ENCODE measurements around the gene TBC1D8.

The TBC1D8 gene

DNA sequence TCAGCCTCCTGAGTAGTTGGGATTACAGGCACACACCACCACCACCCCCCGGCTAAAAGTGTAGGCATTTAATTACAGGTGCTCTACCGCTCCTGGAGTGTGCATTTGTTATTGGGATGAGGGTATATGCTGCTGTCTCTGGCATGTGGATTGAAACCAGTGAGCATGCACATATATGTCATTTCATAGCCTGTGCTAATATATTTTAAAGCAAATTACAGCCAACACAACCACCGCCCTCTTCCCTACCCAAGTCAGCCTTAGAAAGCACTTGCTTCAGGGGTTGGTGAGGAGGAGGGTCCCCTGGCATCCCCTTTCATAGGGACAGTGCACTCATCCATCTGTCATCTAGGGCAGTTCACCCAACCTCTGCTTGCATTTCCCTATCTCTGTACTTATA is 10.5 kb upstream of the TBC1D8 start:
- no peak for DNase-seq

DNA sequence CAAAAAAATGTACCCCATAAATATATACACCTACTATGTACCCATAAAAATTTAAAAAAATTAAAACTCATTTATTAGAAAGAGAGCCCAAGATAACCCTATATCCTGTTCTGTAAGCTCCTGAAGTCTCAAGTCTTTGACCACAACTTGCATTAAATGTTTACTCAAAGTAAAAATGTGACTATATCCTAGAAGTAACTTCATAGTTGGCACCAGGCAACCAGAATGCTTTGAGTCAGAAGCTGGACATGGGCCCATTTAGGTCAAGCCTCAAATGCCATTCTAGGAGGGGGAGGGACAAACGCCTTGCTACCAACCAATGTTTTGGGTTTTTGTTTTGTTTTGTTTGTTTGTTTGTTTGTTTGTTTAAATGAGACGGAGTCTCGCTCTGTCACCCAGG is 9.3 kb upstream of the TBC1D8 start:
- DNase-seq: no peak

DNA sequence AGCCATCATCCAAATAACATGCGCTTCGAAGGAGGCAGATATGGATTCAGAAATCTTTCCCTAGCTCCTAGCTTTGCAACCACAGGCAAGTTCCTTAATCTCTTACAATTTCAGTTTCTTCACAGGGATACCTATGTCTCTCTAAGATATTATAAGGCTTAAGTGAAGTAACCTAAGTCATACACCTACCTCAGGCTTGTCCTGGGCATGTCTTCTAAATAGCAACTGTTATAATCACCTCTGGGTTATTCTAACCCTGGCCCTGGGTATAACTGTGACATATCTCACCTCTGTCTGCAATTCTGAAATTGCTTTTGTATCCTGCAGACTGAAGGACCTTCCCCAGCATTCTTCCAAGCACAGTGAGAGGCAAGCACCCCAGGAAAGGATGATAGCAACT is 8.3 kb upstream of the TBC1D8 start:
- no peak for DNase-seq

DNA sequence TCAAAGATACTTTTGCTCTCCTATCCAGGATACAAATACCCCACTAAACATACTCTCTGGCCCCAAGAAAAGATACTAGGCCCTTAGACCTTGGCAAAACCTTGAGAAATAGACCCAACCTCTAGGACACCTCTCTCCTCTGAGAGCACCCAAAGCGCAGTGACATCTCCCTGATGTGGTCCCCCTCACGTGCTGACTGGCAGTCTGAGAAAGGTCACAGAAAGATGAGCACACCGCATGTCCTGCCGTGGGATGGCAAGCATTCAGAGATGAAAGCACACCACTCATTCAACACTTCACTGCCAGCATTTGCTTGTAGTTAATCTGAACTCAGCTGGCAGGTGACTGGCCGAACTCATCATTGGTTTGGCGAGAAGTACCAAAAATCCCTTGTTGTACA is 6.1 kb upstream of the TBC1D8 start:
- DNase-seq: no peak

DNA sequence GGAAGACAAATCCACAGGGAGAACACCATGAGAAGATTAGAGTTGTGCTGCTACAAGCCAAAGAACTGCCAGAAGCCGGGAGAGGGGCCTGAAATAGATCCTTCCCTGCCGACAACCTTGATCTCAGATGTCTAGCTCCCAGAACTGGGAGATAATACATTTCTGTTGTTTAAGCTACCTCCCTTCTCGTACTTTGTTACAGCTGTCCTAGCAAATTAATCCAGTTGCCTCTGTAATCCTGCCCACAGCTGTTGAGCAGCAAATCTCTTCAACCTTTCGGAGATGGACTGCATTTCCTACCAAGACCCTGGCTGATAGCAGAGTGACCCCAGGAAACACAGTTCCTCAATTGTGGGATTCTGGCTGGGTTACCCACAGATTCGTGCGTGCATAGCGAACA is 2.6 kb upstream of the TBC1D8 start:
- DNase-seq: no peak

DNA sequence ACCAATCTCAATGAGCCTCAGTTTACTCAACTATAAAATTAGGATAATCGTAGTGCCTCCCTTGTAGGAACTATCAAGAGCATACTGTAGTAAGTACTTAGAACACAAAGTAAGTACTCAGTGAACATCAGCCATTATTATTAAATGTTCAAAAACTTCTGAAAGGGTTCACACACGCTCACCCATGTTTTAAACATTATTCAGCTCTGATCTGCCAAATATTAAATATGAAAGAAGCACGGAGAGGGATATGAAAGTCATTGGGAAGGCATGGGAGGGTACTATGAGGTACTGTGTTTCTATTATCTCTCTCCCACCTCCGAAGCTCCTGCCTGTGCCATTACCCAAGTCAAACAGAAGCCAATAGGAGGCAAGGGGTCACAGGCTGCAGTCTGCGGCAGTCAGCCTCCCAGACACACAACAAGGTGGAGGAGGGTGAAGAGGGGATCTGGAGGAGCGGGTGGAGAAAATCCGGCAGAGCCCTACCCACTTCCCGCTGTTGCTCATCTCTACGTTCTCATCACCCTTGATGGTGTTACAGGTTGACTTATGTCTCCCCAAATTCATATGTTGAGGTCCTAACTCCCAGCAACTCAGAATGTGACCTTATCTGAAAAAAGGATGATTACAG is 2.0 kb upstream of the TBC1D8 start:
- no peak for DNase-seq

DNA sequence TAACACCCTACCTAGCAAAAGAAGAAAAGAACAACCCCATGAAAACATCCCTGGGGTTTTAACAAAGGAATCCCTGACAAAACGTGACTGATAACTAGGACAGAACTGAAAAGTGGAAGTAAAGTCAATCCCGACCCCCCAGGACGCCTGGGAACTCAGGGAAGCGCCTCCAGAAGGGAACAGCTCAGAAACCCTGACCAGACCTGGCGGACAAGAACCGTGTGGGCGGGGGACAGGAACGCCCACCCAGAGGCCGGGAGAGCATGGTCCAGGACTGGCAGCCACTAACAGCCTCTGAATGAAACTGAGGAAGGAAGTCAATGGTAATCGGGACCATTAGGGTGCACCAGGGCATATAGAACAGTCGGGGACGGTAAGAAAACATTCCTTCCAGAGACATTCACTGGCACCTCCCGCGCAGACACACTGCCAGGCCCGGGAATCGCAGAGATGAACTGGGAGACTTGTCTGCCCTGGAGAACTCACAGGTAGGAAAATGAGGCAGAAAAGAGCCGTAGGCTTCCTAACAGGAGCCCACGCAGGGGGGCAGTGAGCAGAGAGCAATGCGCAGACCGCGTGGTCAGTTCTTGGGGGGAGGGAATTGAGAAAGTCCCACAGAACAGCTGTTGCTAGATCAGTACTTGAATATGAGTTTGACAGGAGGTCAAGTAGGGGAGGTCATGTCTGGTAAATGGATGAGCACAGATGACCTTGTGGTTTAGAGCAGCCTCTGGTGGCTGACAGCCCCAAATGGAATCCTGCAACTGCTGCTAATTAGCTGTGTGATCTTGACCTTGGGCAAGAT is 1.3 kb upstream of the TBC1D8 start:
- DNase-seq: peak; percentile 39

DNA sequence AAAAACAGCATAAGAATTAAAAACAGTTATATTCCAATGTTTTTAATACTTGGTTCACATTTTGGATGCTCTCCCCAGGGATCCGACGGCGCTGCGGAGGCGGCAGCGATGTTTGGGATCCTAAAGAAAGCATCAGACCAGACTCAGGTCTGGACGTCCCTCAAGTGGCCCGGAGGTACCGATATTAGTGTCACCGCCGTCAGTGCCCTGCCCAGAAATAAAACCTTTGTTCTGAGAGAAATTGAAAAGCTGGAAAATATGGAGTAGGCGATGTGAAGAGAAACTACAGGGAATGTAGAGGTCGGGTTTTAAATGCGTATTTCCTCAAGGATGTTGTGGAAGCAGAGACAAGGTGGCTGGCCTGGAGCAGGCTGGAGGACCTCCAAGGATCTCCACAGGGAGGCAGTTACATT is 683 bp upstream of the TBC1D8 start:
- no peak for DNase-seq

DNA sequence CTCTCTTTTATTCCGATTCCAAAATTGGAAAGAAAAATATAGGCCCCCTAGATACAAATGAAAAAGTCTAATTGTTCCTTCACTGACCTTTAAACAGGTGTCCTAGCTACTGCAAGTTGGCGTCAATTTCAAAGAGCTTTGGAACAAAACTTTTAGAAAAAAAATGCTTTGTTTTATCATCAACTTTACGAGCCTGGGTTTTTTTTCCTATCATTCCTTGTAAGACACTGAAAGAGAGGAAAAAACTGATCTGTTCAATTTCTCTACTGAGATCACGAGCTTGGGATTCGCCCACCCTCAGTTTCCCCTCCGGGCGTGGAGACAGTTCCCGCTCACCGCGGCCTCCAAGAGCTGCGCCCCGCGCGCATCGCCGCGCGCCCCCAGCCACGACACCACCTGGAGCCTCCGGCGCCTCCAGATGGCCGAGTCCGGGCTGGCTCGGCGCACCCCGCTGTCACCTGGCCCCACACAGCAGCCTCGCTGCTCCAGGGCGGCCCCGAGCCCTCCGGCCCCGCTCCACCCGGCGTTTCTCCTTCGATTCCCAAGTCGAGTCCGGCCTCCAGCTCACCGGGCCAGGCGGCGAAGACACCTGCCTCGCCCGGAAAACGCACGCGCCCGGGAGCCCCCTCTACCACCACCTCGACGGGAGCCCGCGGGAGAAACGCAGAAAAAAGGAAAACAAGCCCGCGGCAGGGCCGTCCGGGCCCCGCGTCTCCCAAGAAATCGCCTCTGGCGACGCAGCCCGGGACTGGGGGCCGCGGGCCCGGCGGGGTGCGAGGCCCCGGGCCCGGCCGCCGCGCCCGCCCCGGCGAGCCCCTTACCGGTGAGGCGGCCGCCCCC is 656 bp downstream of the TBC1D8 start:
- DNase-seq: no peak

DNA sequence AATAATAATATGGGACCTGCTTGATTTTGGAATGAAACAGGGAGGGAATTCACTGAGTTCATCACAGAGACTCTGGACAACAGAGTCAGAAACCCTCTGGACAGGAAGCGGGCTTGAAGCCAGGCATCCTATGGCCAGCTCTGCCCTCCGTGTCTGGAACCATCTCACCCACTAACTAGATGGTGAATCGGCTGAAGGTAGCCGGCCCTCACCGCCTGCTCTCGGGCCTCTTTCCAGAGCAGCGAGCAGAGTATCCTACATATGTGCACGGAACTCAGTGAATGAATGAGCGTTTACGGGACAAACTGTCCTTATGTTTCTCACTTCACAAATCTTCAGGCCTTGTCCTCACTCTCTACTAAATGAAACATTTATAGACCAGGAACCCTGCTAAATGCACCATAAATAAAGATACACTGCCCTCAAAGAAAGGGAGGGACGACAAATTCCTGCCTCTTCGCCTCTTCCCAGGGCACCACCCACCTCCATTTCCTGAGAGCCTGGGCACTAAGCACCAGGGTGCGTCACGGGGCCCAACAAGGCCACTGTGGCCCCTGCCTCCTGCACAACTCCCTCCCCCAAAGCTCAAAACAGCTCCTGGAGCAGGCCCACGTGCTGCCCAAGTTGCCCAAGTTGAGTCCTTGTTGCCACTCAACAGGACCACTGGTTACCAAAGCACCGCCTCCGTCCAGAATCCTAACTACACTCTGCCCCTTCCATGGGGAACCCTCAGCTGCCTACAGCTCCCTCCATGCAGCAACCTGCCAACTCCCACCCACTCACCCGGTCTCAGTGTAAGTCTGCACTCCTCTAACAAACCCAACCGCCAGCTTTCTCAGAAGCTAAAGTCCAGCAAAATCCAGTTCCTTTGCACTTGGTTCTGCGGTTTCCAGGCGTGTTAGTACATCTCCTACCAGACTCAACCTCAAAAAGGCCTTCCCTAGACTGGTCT is 1.7 kb downstream of the TBC1D8 start:
- no peak for DNase-seq

DNA sequence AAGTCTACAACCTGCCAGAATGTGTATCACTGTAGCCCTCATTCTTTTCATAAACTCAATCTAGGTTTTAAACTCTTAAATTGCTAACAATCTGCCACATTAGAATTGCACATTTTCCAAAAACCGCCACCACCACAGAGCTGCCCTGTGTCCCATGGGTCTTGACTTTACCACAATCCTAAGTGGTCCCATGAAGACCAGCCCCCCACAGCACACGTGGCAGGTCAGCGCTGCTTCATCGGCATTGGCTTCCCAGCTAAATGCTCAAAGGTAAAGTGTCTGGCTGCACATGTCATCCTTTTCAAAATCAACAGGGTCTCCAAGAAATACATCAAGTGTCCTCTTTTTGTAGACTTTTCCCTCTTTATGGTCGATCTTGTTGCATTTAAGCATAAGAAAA is 2.4 kb downstream of the TBC1D8 start:
- no peak for DNase-seq

DNA sequence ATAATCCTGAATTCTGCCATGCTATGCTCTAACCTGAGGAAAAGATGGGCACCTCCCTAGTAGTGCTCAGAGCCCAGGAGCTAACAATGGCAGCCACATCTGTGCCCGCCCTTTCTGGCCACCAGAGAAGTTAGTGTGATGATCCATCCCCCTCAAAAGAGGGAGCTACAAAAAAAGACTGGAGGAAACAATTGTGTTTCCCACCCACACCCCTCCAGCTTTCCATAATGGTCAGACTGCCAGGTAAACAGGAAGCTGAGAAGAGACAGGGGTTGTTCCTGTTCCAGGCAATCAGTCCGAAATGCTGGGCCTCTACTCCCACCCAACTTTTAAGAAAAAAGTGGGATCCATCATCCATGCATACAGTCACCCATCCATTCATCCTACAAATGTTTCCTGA is 3.2 kb downstream of the TBC1D8 start:
- DNase-seq: no peak

DNA sequence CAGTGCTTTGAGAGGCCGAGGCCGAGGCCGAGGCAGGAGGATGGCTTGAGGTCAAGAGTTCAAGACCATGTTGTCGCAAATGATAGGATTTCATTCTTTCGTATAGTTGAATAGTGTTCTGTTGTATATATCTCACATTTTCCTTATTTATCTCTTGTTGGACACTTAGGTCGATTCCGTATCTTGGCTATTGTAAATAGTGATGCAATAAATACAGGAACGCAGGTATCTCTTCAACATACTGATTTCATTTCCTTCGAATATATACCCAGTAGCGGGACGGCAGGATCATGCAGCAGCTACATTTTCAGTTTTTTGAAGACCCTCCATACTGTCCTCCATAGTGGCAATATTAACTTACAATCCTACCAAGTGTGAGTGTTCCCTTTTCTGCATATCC is 4.1 kb downstream of the TBC1D8 start:
- DNase-seq: no peak

DNA sequence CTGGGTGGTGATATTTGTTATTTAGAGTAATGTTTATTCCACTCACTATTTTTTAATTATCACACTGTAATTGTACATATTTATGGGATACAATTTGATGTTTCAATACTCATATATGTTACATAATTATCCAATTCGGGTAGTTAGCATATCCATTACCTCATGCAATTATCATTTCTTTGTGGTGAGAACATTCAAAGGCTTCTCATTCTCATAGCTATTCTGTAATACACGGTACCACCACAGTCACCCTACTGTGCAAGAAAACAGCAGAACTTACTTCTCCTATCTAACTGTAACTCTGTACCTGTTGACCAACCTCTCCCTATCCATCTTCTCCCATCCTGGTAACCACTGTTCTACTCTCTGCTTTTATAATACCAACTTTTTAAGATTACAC is 4.6 kb downstream of the TBC1D8 start:
- DNase-seq: no peak

DNA sequence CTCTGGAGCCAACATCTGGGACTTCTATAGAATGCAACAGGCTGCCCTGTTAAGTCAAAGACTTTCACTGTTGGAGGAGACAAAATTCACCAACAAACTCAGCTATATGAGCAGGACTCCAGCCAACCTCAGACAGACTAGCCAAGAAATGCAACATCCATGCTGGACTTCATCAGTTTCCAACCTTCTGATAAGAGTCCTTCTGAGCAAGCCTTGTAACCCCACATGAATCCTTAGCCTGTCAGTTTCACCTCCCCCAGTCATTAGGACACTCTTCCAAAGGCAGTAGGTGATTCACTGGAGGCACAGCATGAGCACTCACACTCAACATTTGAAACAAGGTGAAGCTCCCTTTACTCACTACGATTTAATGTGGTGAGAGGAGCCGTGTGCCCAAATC is 5.8 kb downstream of the TBC1D8 start:
- DNase-seq: no peak

DNA sequence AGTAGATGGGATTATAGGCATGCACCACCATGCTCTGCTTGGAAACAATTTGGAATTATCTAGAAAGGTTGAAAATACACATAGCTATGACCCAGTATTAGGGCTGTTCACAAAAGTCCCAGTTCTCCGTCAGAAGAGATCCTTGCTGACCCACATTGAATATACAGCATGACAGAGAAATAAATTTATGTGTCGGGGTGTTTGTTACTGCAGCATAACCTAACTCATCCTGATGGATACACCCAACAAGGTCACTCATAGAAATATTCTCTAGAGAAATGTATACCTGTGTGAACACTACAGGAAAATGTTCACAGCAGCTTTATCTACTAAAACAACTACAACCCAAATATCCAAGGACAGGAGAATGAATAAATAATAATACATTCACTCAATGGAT is 9.0 kb downstream of the TBC1D8 start:
- DNase-seq: no peak

DNA sequence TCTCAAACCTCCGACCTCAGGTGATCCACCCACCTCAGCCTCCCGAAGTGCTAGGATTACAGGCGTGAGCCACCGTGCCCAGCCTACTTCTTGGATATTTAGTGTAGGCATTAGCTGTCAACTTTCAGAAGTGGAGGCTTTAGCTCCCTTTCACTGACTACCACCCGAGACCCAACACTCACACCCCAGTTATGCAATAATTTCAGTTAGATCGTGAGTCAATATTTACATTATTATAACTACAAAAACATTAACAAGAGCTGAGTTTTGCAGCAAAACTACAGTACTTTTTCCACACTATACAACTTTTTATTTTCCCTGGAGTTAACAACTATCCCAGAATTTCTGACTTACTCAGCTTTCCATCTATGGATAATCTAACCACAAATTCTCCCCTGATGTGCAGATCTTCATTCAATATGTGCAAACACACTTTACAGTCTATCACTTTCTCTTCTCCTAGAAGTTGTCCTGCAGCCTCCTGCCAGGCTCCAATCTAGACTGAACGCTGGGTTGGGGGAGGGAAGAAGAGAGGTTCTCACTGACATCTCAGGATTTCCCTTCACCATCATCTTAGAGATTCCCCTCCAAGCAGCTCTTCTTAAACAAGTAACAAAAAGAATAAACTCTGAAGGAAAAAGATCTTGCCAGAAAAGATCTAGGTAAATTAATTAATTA is 10.1 kb downstream of the TBC1D8 start:
- DNase-seq: no peak

DNA sequence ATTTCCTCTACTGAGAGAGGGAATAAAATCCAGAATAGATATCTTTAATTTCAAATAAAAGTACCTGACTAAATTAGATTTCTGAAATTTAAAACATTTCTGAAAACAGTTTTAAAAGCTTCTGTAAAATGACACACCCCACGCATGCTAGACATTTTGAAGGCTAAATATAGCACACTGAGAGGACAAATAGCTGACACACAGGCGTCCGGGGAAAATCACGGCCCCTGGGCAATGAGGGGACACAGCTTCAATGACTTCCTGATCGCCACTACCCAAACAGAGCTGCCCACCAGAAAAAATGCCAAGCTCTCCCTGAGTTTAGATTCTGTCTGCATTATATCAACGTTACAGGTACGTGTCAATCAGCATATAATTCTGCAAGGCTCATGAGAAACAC is 10.9 kb downstream of the TBC1D8 start:
- no peak for DNase-seq

DNA sequence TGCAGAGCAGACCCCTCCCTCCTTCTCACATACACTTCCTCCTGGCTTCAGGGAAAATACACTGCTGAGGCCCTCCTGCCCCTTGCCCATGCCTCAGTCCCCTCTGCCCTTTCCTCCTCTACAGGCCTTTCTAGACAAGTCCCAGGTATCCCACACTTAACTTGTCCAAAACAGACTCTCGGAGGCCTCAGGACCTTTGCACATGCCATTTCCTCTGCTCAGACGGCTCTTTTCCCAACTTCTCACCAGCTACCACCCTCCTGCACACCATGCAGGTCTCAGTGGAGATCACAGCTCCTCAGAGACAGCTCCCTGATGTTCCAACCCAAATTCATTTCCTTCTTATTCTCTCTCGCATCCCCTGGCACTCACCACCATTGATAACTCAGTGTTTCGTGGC is 11.7 kb downstream of the TBC1D8 start:
- DNase-seq: no peak

DNA sequence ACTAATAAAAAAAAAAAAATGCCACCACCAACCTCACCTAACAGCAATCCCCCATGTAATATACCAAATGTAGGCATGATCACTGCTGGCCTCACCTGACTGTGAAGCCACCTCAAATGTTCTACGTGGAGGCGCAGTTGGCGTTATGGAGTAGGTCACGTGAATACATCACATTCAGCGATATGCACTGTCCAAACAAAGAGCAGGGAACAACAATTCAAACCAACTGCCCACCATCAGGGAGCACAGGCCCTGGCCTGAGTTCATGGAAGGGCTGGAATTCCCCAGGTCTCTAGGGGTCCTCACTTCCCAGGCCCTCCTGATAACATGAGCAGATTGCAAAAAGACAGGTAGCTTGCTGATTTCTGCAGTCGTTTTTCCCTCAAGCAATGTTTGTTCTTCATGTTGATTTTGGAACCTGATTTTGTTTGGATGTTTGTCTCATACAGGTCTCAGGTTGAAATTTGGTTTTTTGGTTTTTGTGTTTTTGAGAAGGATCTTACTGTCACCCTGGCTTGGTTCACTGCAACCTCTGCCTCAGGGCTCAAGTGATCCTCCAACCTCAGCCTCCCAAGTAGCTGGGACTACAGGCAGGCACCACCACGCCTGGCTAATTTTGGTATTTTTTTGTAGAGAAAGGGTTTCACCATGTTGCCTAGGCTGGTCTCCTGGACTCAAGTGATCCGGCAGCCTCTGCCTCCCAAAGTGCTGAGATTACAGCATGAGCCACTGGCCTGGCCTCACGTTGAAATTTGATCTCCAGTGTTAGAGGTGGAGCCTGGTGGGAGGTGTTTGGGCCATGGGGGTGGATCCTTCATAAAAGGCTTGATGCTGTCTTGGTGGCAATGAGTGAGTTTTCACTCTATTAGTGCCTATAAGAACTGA is 15.5 kb downstream of the TBC1D8 start:
- no peak for DNase-seq

DNA sequence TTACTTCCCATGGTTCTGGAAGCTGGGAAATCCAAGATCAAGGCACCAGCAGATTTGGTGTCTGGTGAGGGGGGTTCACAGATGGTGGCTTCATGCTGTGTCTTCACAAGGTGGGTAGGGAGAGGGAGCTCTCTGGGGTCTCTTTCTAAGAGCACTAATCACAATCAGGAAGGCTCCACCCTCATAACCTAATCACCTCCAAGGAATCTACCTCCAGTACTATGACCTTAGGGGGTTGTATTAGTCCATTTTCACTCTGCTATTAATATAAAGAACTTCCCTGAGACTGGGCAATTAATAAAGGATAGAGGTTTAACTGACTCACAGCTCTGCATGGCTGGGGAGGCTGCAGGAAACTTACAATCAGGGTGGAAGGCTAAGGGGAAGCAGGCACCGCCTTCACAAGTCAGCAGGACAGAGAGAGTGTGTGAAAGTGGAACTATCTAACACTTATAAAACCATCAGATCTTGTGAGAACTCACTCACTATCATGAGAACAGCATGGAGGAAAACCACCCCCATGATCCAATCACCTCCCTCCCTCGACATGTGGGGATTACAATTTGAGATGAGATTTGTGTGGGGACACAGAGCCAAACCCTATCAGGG is 17.6 kb downstream of the TBC1D8 start:
- DNase-seq: no peak
